ENCODE data around the gene PACS1. TPM values are rescaled to one million over a fixed set of nuclear protein-coding genes. Genes with fewer than 3 reads are reported as not detected.

Gene PACS1
- total RNA-seq, 1 donor from 2014 or later = 24.9 TPM

- no peak overlapping the region for H3K4me3 ChIP-seq (ENCODE audit: low read depth, low read length)
- no peak for DNase-seq (ENCODE audit: low read depth)
- TF ChIP-seq CTCF (conservative IDR thresholded peaks at IDR 0.05; ENCODE audit: low read depth, low read length) = no peak
Measured at GRCh38 chr11:66130978-66131377, 60.9 kb downstream of the PACS1 start.

DNA sequence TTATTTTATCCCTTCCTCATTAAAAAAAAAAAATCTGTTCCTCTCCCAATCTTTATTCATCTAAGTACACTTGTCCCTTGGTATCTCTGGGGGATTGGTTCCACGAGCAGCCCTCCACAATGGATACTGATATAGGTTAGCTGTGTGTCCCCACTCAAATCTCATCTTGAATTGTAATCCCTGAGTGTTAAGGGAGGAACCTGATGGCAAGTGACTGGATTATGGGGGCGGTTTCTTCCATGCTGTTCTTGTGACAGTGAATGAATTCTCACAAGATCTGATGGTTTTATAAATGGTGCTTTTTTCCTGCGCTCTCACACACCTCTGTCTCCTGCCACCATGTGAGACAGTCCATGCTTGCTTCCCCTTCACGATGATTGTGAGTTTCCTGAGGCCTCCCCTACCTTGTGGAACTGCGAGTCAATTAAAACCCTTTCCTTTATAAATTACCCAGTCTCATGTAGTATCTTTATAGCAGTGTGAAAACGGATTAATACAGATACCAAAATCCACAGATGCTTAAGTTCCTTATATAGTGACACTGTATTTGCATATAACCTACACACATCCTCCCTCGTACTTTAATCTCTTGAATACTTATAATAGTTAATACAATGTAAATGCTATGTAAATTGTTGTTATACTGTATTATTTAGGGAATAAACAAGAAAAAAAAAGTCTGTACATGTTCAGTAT is 62.0 kb downstream of the PACS1 start:
- no peak for DNase-seq (ENCODE audit: low read depth)
- H3K4me3 ChIP-seq (ENCODE audit: low read depth, low read length) = no peak overlapping the region
- TF ChIP-seq CTCF (conservative IDR thresholded peaks at IDR 0.05; ENCODE audit: low read depth, low read length) = no peak

GRCh38 chr11:66133216-66133775 is 63.2 kb downstream of the PACS1 start:
- no peak overlapping the region for H3K4me3 ChIP-seq (ENCODE audit: low read depth, low read length)
- no peak for TF ChIP-seq CTCF (conservative IDR thresholded peaks at IDR 0.05; ENCODE audit: low read depth, low read length)
- DNase-seq (ENCODE audit: low read depth) = no peak

DNA sequence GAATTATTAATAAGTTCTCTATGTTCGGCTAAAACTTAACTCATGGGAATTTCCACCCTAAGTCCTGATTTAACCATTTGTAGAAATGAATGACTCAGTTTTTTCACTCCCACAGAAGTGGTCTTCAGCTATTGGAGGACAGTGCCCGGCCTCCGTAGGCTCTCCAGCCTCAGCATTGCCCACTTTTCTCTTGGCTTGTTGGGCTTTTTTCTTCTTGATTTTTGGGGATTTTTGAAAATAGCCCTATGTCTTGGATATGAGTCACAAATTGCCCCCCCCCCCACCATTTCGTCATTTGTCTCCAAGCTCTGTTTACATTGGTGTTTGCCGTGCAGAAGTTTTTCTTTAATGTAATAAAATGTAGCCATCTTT is 66.7 kb downstream of the PACS1 start:
- TF ChIP-seq CTCF (conservative IDR thresholded peaks at IDR 0.05; ENCODE audit: low read depth, low read length) = no peak
- H3K4me3 ChIP-seq (ENCODE audit: low read depth, low read length) = no peak overlapping the region
- DNase-seq (ENCODE audit: low read depth) = no peak

GRCh38 chr11:66139817-66140404 is 69.8 kb downstream of the PACS1 start:
- no peak for DNase-seq (ENCODE audit: low read depth)
- no peak for TF ChIP-seq CTCF (conservative IDR thresholded peaks at IDR 0.05; ENCODE audit: low read depth, low read length)
- no peak overlapping the region for H3K4me3 ChIP-seq (ENCODE audit: low read depth, low read length)

DNA sequence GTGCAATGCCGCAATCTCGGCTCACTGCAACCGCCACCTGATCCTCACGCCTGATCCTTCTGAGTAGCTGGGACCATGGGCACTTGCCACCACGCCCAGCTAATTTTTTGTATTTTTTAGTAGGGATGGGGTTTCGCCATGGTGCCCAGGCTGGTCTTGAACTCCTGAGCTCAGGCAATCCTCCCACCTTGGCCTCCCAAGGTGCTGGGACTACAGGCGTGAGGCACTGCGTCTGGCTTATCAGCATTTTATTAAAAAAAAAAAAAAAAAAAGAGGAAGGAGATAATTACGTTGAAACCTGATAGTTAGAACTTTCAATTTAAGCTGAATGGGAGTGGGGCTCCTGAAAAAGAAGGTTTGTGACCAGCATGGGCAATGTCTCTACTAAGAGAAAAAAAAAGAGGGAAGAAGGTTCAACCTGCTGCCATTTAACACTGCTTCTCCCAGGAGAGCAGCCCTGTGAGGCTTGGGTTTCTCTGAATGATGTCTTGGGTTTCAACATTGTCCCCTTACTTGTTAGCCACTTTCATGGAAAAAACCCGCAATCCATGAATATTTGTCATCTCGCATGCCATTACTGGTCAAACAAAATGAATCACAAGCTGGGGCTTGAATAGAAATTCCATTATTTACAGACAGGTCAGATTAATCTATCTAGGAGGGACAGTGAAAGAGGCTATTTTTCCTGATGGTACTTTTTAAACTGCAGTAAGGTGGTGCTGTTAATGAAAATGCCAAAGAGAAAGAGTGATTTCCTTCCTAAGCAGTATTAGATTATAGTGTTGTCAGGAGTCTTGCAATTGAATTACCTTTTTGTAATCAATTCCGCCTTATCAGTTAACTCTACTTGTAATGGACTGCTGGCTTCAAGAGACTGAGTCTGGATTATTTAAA is 72.5 kb downstream of the PACS1 start:
- DNase-seq (ENCODE audit: low read depth) = no peak
- no peak for TF ChIP-seq CTCF (conservative IDR thresholded peaks at IDR 0.05; ENCODE audit: low read depth, low read length)
- no peak overlapping the region for H3K4me3 ChIP-seq (ENCODE audit: low read depth, low read length)

Data from epithelial cell of proximal tubule (primary cell).